Measurements from ENCODE around the gene GALK1.
"Not testable (repeated sequence)": the region's sequence is repeated elsewhere in the genome, so short reads cannot be mapped to it uniquely, and the experiment has no call there.

The GALK1 gene

GRCh38 chr17:75784473-75785015 lies 19.6 kb upstream of the GALK1 start, which contains the start of gene UNK:
Gene UNK (plus strand): TSS chr17:75784806. CDS start chr17:75784881, 75 bp downstream.
- DNase-seq (ENCODE audit: low read depth in 2 of 2) = peak; percentile 85 to 93

GRCh38 chr17:75783803-75784472 lies 18.9 kb upstream of the GALK1 start:
- no peak for DNase-seq (ENCODE audit: low read depth in 2 of 2)

DNA sequence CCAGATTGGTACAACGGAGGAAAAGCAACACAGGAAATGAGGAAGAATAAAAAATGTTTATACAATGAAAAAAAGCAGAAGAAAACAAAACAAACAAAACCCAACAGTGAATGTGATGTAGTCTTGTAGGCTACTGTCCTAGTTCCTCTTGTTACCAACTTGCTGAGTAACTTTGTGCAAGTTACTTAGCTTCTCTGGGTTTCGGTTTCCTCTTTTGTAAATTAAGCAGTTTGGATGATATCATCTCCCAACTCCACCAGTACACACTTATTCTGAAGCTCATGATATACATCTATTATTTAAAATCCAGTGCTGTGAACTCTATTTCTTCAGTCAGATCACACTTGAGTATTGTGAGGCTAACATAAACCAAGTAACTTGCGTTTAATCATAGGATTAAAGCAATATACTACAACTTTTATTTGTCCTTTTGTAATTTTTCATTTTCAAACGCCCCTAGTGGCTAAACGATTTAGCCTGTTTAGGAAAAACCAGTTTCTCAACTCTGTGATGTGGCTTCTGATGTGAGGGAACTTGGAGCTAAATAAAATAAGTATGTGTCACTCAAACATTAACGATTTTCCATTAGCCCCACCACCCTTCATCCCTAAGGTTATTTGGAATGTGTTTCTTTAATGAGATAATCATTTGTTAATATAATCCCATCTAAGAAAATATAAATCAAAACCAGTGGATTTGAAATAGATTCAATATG lies 18.2 kb upstream of the GALK1 start:
- DNase-seq (ENCODE audit: low read depth in 2 of 2) = no peak

DNA sequence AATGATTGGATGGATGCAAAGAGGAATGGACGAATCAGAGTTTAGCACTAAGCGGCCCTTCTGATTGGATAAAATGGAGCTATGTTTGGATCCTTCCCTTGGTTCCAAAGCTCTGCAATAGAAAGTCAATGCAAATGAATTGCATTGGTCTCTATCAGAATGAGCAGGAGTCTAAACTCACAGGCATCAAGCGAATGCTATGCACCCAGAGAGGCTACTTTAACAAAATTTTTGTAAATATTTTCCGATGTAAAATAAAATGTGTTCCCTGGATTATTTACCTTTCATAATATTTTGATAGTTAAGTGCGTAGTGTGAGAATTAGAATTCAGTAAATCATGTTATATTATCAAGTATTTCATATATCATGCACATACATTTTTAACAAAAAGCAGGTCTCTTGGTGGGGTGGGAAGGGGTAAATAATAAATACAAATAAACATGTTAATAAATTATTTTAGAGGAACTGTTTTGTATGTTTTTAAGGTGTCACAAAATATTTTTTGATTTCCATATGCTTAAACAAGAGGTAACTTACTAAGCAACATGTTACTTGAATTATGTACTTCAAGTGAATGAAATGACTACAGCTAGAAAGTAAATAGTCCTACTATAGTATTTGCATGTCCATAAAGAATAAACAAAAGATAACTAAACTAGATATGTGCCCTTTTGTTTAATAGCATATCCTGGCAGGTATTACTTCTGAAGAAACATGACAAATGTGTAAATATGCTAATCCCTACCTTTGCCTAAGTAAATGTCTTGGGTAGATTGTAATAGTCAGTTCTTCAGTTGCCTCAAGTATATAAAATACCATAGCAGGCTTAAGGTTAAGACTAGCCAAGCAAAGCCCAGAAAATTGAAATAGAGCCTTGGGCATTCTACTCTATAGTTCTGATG lies 15.2 kb upstream of the GALK1 start:
- no peak for DNase-seq (ENCODE audit: low read depth in 2 of 2)

DNA sequence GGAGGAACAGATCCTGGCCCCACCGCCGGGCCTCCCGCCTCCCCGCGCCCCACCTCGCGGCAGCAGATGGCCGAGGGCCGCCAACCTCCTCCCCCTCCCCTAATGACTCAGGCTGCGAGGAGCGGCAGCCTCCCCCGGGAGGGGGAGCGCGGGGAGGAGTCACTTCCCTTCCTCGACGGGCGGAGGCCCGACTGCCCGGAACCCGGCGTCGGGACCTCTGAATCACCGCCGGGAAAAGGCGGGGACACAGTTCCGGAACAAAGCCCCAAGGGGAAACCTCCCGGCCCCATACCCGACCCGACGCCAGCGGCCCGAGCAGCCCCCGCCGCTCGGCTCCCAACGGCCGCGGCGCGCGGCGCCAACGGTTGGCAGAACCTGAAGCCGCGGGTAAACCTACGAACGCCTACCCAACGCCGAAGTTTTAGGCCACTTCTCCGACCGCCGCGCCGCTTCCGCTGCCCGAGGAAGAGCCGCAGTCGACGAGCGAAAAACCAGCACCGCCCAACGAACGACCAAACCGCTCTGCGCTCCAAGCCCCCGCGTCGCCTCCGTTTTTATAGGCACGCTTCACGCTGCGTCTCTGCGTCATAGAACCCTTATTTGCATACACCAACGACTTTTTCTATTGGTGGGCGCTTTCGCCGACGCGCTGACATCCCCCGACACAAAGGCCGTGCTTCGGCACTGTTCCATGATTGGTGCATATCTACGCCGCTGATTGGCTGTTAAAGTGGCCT lies 14.4 kb upstream of the GALK1 start:
- peak; percentile 85 to 87 for DNase-seq (ENCODE audit: low read depth in 2 of 2)

DNA sequence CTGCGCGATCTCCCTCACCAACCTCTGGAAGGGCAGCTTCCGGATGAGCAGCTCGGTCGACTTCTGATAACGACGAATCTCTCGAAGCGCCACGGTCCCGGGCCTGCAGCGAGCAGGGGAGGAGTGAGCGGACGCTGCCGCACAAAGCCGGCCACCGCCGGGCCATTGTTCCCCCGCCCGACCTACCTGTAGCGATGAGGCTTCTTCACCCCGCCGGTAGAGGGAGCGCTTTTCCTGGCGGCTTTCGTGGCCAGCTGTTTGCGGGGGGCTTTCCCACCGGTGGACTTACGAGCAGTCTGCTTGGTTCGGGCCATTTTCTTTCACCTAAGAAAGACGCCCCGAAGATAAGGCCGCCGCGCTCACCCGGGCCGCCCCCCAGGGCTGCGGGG lies 13.9 kb upstream of the GALK1 start:
- peak in 1 of 2 donors; percentile 61 for DNase-seq (ENCODE audit: low read depth in 2 of 2)

DNA sequence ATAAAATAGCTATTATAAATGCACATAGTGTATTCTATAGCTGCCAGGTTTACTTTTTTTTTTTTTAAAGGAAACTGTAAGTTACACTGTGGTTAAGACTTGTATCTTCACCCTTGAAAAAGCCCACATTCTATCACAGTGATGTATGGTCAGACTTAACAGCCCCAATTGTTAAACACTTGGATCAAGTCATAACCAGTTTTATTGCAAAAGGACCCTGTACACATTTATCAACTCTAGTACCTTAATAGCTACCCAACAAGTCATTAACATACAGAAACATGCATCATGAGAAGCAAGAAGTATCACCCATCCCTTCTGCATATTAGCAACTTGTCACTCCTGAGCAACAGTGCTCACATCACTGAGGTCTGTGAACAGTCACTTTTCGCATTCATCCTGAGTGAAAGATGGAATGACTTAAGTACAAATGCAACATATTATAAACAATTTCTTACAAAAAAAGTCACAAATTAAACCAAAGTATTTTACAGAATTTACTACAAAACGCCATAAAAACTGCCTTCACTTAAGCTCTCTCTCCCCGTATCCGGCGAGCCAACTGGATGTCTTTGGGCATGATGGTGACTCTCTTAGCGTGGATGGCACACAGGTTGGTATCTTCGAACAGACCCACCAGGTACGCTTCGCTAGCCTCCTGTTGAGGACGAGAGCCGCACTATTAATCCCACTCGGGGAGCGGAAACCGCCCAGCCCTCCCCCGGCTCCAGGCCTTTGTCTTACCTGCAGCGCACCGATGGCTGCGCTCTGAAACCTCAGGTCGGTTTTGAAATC lies 13.3 kb upstream of the GALK1 start:
- not testable (repeated sequence) for DNase-seq (ENCODE audit: low read depth in 2 of 2)

- DNase-seq (ENCODE audit: low read depth in 2 of 2) = no peak
These were observed 12.4 kb upstream of the GALK1 start for GRCh38 chr17:75777296-75777922.

GRCh38 chr17:75776386-75777295 lies 11.6 kb upstream of the GALK1 start:
- no peak for DNase-seq (ENCODE audit: low read depth in 2 of 2)

DNA sequence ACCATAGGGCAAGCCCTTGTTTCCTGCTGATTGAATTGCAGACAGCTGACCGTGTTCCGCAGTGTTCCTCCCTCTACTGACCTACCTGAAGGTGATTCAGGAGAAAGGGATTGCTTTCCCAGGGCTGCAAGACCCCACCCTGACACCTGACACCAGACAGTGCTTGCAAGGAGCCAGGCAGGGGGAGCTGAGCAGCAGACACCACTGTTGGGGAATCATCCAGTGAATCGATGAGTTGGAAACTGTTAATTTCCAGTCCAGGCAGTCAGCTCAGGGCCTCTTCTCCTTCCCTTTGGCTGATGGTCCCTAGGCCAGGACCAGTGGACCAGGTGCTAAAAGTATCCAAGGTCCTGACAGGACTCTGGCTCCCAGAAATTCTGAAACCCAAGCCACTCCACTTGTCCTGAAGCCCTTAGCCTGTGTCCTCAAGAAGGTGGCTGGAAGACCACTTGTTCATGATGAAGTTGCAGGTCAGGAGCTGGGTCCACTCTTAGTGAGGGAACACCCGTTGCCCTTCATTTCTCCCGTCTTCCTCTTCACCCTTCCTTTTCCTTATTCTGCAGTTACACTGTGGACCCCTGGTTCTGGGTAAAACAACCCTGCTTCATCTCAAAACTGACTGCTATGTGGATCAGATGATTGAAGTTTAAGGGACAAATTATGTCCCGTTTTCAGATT lies 10.1 kb upstream of the GALK1 start:
- DNase-seq (ENCODE audit: low read depth in 2 of 2) = no peak

GRCh38 chr17:75774471-75774990 lies 9.5 kb upstream of the GALK1 start:
- DNase-seq (ENCODE audit: low read depth in 2 of 2) = no peak

DNA sequence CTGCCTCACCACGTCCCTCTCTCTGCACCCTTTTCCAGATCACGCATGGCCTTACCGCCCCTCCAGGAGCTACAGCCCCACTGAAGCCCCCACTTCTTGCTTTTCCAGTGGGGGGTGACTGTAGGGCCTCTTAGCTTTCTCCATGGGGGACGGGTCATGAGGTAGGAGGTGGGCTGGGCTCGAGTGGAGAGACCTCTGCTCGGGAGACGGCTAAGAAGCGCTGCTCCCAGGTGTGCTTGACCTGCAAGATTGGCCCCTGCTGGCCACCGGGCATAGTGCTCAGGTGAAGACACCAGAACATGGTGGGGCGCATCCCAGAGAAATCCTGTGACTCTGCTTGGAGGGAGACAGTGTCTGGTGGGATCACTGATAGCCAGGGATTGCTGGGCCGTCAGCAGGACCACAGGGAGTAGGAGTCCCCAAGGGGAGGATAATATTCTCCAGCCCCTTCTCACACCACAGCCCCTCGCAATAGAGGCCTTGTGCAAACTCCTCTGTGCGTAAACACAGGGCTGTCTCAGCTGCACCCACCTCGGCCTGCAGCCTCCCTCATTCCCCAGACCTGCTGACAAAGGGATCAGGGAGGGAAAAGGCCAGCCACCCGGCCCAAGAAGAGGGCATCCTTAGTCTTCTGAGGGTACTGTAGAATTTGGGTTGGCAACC lies 8.9 kb upstream of the GALK1 start:
- no peak for DNase-seq (ENCODE audit: low read depth in 2 of 2)

GRCh38 chr17:75773121-75773807 lies 8.3 kb upstream of the GALK1 start:
- no peak for DNase-seq (ENCODE audit: low read depth in 2 of 2)

GRCh38 chr17:75771334-75772281 lies 6.6 kb upstream of the GALK1 start:
- DNase-seq (ENCODE audit: low read depth in 2 of 2) = no peak

DNA sequence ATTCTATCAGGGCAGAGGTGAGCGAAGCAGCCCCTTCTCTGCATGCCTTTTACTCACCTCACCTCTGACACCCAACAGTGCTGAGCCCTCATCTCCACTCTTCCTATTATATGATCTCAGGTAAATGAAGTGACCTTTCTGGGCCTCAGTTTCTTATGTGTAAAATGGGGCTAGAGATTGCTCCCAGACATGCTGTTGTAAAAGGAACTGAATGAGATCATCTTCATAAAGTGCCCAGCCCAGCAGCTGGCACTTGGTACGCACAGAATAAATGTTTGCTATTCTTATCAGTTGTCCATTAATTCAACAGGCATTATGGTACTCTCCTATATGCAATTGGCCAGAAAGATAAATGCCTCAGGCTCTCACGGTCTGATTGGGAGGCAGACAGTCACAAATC lies 4.5 kb upstream of the GALK1 start:
- DNase-seq (ENCODE audit: low read depth in 2 of 2) = no peak

GRCh38 chr17:75767881-75768280 lies 2.9 kb upstream of the GALK1 start:
- DNase-seq (ENCODE audit: low read depth in 2 of 2) = no peak

Data from activated CD4-positive, alpha-beta T cell treated with anti-CD3 and anti-CD28 coated beads for 24 hours (primary cell).